A673 (cell line): Measurements from ENCODE around the gene SLC35B2.

Experiments used
- EZH2 ChIP-seq: fragments of 200-600 bp; sonication (generic); IDR thresholded peaks from 2 replicates; pipeline ENCODE4 v1.6.1; 2017; ENCODE audit warnings: borderline replicate concordance, low read depth, mild to moderate bottlenecking, mixed read lengths, antibody characterized with exemption, low read length; ENCODE audit not compliant: poor library complexity, severe bottlenecking
- TF ChIP-seq, protein P1 (sequence below): fragments of 300-800, 200-600 bp; sonication (generic); conservative IDR thresholded peaks from 2 replicates; pipeline ENCODE4 v1.5.1; 2017; ENCODE audit warnings: low read depth, mild to moderate bottlenecking, antibody characterized with exemption, low read length, moderate library complexity, mixed read lengths

DNA sequence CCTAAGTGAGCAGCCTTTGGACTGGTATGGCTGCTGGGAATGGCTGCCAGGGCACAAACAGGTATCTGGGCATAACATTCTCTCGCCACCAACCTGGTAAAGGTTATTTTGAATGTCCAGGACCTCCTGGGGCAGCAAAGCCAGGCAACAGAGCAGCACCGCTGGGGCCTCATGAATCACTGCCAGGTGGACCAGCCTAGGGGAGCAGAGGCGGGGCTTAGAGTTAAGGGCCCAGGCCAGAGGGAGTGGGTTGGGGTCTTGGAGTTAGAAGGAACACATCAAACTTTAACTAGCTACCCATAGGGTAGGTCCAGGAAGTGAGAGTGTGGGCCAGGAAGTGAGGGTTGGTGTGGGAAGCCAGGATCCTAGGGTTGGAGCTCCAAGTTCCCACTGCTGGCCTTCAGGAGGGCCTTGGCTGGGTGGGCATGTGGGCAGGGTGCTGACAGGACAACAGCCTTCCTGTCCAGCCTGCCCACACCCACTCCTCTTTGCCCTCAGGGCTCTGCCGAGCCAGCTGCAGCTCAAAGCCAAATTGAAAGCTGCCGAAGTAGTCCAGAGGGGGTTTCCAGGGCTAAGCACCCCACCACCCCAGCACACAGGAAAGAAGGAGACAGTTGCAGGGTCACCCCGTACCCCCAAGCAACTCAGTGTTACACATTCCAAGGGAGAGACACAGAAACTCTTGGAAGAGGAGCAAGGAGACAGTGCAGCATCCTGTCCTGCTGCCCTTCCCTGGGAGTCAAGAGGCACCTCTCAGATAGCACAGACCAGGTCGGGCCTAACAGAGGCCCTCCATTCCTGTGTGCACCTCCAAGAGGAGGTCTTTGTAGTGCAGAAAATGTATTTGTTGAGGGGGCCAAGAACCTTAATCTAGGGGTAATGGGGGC, 5.4 kb upstream of the SLC35B2 start:
- TF ChIP-seq, protein P1, sequence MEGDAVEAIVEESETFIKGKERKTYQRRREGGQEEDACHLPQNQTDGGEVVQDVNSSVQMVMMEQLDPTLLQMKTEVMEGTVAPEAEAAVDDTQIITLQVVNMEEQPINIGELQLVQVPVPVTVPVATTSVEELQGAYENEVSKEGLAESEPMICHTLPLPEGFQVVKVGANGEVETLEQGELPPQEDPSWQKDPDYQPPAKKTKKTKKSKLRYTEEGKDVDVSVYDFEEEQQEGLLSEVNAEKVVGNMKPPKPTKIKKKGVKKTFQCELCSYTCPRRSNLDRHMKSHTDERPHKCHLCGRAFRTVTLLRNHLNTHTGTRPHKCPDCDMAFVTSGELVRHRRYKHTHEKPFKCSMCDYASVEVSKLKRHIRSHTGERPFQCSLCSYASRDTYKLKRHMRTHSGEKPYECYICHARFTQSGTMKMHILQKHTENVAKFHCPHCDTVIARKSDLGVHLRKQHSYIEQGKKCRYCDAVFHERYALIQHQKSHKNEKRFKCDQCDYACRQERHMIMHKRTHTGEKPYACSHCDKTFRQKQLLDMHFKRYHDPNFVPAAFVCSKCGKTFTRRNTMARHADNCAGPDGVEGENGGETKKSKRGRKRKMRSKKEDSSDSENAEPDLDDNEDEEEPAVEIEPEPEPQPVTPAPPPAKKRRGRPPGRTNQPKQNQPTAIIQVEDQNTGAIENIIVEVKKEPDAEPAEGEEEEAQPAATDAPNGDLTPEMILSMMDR, result no peak
- no peak for TF ChIP-seq EZH2
